Right lobe of liver (tissue), 4 donors: Measurements from ENCODE around the gene CKM.

Experiments
- CTCF ChIP-seq, 4 donors: fragments of 200-600 bp in 3 of 4; fragments of 450-650 bp in 1 of 4; IDR thresholded peaks; one replicate each; pipeline versions ENCODE4 v1.5.1 to v1.8.0; 2016 to 2022; ENCODE audit warnings: antibody characterized with exemption in 4 of 4, mild to moderate bottlenecking in 2 of 4
- POLR2A ChIP-seq: fragments of 450-650 bp; IDR thresholded peaks from one replicate; pipeline ENCODE4 v1.6.1; 2017; ENCODE audit warnings: antibody characterized with exemption, mild to moderate bottlenecking
- donor health status: DM: no; HTN: no; CAD: no.
- donor health status: DM: no; HTN: no; CAD: no.
- donor health status: DM: no; HTN: yes; CAD: no.

GRCh38 chr19:45256836-45257235, 65.8 kb downstream of the CKM start:
- TF ChIP-seq CTCF (IDR thresholded peaks at IDR 0.05) (no peak), POLR2A (no peak)
